HepG2 (cell line): ENCODE data around the gene FAM200B. TPM values are rescaled to one million over a fixed set of nuclear protein-coding genes. Genes with fewer than 3 reads are reported as not detected.
A peak's percentile ranks its signal among the peaks of the same experiment; 100 is the strongest.

ENCODE experiments used
- ATAC-seq: fragments of 200-7000 bp; cut with Tn5 transposase; 3 replicates; pipeline ENCODE4 v1.9.1; 2020; ENCODE audit warnings: mild to moderate bottlenecking, moderate library complexity
- BruUV-seq: library from RNA; stranded (reverse); fragments of 400-500 nt; replicated peaks from 2 replicates; lab custom pipeline; 2021; lab: Mats Ljungman, UMichigan
- CTCF ChIA-PET: fragments of 300-600 bp; formaldehyde crosslinking; extraction: SDS; loops from one replicate; lab custom pipeline; 2021; ENCODE audit warnings: low total read pairs, inconsistent platforms, low intra/inter-chr PET ratio; lab: Yijun Ruan, JAX
- POLR2A ChIA-PET: fragments of 350-600 bp; sonication (Branson Sonifier 250); formaldehyde crosslinking; loops from one replicate; lab custom pipeline; 2020; ENCODE audit warnings: antibody characterized with exemption, inconsistent platforms; lab: Yijun Ruan, JAX
- DNase-seq: peaks from one replicate; pipeline ENCODE4 v3.0.0-alpha.2; 2015; ENCODE audit warnings: low spot score
- FAIRE-seq: peaks from 3 replicates; lab custom pipeline; 2011; peaks lifted over from hg19 to GRCh38; lab: Jason Lieb, UNC
- H2AFZ ChIP-seq: one replicate; pipeline ENCODE4 v1.6.1; 2011; ENCODE audit warnings: low read length, inconsistent platforms
- H3K27ac ChIP-seq: fragments of 300-600 bp; 3 replicates; pipeline ENCODE4 v1.8.0; 2011; ENCODE audit warnings: mixed run types, mild to moderate bottlenecking, mixed read lengths, low read length, inconsistent platforms; ENCODE audit not compliant: insufficient read depth; ENCODE audit errors: extremely low read length
- H3K27me3 ChIP-seq, 2 experiments: fragments of 200-600 bp in 1 of 2; 2 replicates in 1 of 2; 3 replicates in 1 of 2; pipeline versions ENCODE4 v1.6.0 to v1.8.0; 2011; ENCODE audit warnings: low read length in 2 of 2, mild to moderate bottlenecking in 2 of 2, moderate library complexity in 2 of 2, inconsistent platforms in 1 of 2; ENCODE audit not compliant: insufficient read depth in 2 of 2, control insufficient read depth in 1 of 2
- H3K36me3 ChIP-seq, 2 experiments: fragments of 200-600 bp in 1 of 2; replicated peaks in 1 of 2; 2 replicates in 1 of 2; 3 replicates in 1 of 2; pipeline versions ENCODE4 v1.5.1 to v1.8.0; 2011; ENCODE audit warnings: low read length in 2 of 2, inconsistent platforms in 1 of 2; ENCODE audit not compliant: insufficient read depth in 2 of 2, control insufficient read depth in 1 of 2
- H3K4me1 ChIP-seq: 2 replicates; pipeline ENCODE4 v1.5.1; 2012; ENCODE audit warnings: low read length, inconsistent platforms; ENCODE audit not compliant: insufficient read depth
- H3K4me2 ChIP-seq: 2 replicates; pipeline ENCODE4 v1.6.0; 2011; ENCODE audit warnings: low read depth, low read length, inconsistent platforms
- H3K4me3 ChIP-seq, 3 experiments: fragments of 200-600 bp in 1 of 3; sonication (generic), shearing (Covaris generic) in 1 of 3; replicated peaks in 1 of 3; 2 replicates each; pipeline ENCODE4 v1.5.1; 2011 to 2016; ENCODE audit warnings: low read length in 3 of 3, inconsistent platforms in 2 of 3, low read depth in 2 of 3, mild to moderate bottlenecking in 2 of 3, control low read depth in 1 of 3, mixed read lengths in 1 of 3; ENCODE audit not compliant: insufficient read depth in 1 of 3
- H3K79me2 ChIP-seq: one replicate; pipeline ENCODE4 v1.6.1; 2011; ENCODE audit warnings: low read length, inconsistent platforms; ENCODE audit not compliant: insufficient read depth
- H3K9ac ChIP-seq: 2 replicates; pipeline ENCODE4 v1.6.0; 2011; ENCODE audit warnings: mild to moderate bottlenecking, low read depth, low read length, inconsistent platforms; ENCODE audit not compliant: insufficient read depth
- H3K9me3 ChIP-seq: 2 replicates; pipeline ENCODE4 v1.5.1; 2012; ENCODE audit warnings: mild to moderate bottlenecking, low read length
- H4K20me1 ChIP-seq: 2 replicates; pipeline ENCODE4 v1.6.0; 2011; ENCODE audit warnings: inconsistent platforms, mild to moderate bottlenecking, low read length, moderate library complexity; ENCODE audit not compliant: insufficient read depth
- ATF7-NPFF ChIP-seq: sonication (generic); formaldehyde crosslinking; IDR thresholded peaks from 2 replicates; pipeline ENCODE4 v1.8.1; 2023; ENCODE audit warnings: mild to moderate bottlenecking, low read depth, missing genetic modification reagents, moderate library complexity
- CREB1 ChIP-seq, 2 experiments: fragments of 450-650 bp in 1 of 2; IDR thresholded peaks; 2 replicates each; pipeline ENCODE4 v1.6.1; 2016 to 2017; ENCODE audit warnings: control low read depth in 1 of 2, mild to moderate bottlenecking in 1 of 2, missing compliant biosample characterization in 1 of 2, missing genetic modification characterization in 1 of 2
- ELF4 ChIP-seq: sonication (generic); formaldehyde crosslinking; IDR thresholded peaks from 2 replicates; pipeline ENCODE4 v1.5.0; 2020; ENCODE audit warnings: missing genetic modification reagents, mild to moderate bottlenecking, moderate library complexity, borderline replicate concordance
- HNRNPLL ChIP-seq: fragments of 200-400 bp; formaldehyde crosslinking; IDR thresholded peaks from 2 replicates; pipeline ENCODE4 v1.6.1; 2017; ENCODE audit warnings: mild to moderate bottlenecking, low read depth, low read length; ENCODE audit not compliant: poor library complexity, severe bottlenecking
- ISL2 ChIP-seq: sonication (generic); formaldehyde crosslinking; IDR thresholded peaks from 2 replicates; pipeline ENCODE4 v1.5.0; 2020; ENCODE audit warnings: missing genetic modification reagents
- MAFF ChIP-seq: IDR thresholded peaks from 2 replicates; pipeline ENCODE4 v1.6.1; 2011; ENCODE audit warnings: low read depth, low read length, improper control_type of control experiment
- MAX ChIP-seq: IDR thresholded peaks from 2 replicates; pipeline ENCODE4 v1.6.1; 2012; ENCODE audit warnings: inconsistent platforms
- PHF20 ChIP-seq: sonication (generic); formaldehyde crosslinking; IDR thresholded peaks from 2 replicates; pipeline ENCODE4 v1.5.0; 2020; ENCODE audit warnings: mild to moderate bottlenecking, missing genetic modification reagents
- RBFOX2 ChIP-seq: fragments of 200-400 bp; formaldehyde crosslinking; IDR thresholded peaks from 2 replicates; pipeline ENCODE4 v1.6.1; 2017; ENCODE audit warnings: low read depth, mild to moderate bottlenecking, low read length
- RFXAP ChIP-seq: sonication (generic); formaldehyde crosslinking; IDR thresholded peaks from 2 replicates; pipeline ENCODE4 v1.4.0; 2020; ENCODE audit warnings: missing genetic modification reagents, borderline replicate concordance
- SMYD3 ChIP-seq: sonication (generic); formaldehyde crosslinking; IDR thresholded peaks from 2 replicates; pipeline ENCODE4 v1.8.1; 2023; ENCODE audit warnings: mild to moderate bottlenecking, missing genetic modification reagents
- TAF1 ChIP-seq: sonication (generic); formaldehyde crosslinking; IDR thresholded peaks from 2 replicates; pipeline ENCODE4 v1.4.0; 2020; ENCODE audit warnings: missing genetic modification reagents
- ZFX ChIP-seq: sonication (generic); formaldehyde crosslinking; IDR thresholded peaks from 2 replicates; pipeline ENCODE4 v1.4.0; 2020; ENCODE audit warnings: mild to moderate bottlenecking, low read depth, missing genetic modification reagents, moderate library complexity
- ZNF274 ChIP-seq: sonication (generic); formaldehyde crosslinking; IDR thresholded peaks from 2 replicates; pipeline ENCODE4 v1.5.1; 2020; ENCODE audit warnings: mild to moderate bottlenecking, missing genetic modification reagents
- ZNF720 ChIP-seq: sonication (generic); formaldehyde crosslinking; IDR thresholded peaks from 2 replicates; pipeline ENCODE4 v1.4.0; 2020; ENCODE audit warnings: missing genetic modification reagents
- WGBS: methylation state at CpG from one replicate; pipeline ENCODE4 v1.1.6; 2017; ENCODE audit warnings: low lambda C conversion rate; 5-methylcytosine and 5-hydroxymethylcytosine counted together
- in situ Hi-C: cut with HindIII; loops from 2 replicates; pipeline ENCODE4 v1.10.0; 2017; ENCODE audit warnings: low pct_unique_long_range_greater_than_20kb; ENCODE audit not compliant: extremely low pct_ligation_motif_present
- intact Hi-C: fragments of 100-400 bp; cut with micrococcal nuclease; formaldehyde crosslinking; loops from one replicate; pipeline ENCODE4 v1.10.0; 2022; ENCODE audit not compliant: unreplicated experiment
- polyA plus RNA-seq, 8 experiments: library from polyadenylated mRNA; depleted of rRNA in 3 of 8; stranded (reverse) in 7 of 8; unstranded in 1 of 8; fragments of >200 nt; fragmentation: Illumina TruSeq in 4 of 8; extraction: Trizol in 4 of 8; gene quantifications; 2 replicates each; pipeline versions ENCODE4 v1.2.1 to v1.2.3, GENCODE V29; 2011 to 2016; ENCODE audit warnings: low read depth in 4 of 8, missing spikeins in 1 of 8, mixed read lengths in 1 of 8; ENCODE audit not compliant: insufficient read depth in 1 of 8
- total RNA-seq, 5 experiments: library from RNA; depleted of rRNA; stranded (reverse); fragments of >200 nt; fragmentation: Illumina TruSeq; extraction: Trizol; gene quantifications; 2 replicates each; pipeline ENCODE4 v1.2.3, GENCODE V29; 2016; ENCODE audit warnings: low read depth in 1 of 5
- TF ChIP-seq, protein P1 (sequence below): sonication (generic); formaldehyde crosslinking; IDR thresholded peaks from 2 replicates; pipeline ENCODE4 v1.4.0; 2020; ENCODE audit warnings: missing genetic modification reagents

FAM200B gene
- total and polyA plus RNA-seq, 2 of the 13 experiments (the other 11 are each of a cell fraction or from before 2014, with no cell fraction given): 25.6 to 41.8 TPM

GRCh38 chr4:15653864-15654592 is 27.6 kb upstream of the FAM200B start (continued):
- no peak; the same call in 1 of the 2 replicates for TF ChIP-seq RBFOX2
- TF ChIP-seq ELF4 (CRISPR knock-in tag): no peak
- no peak for TF ChIP-seq CREB1 (IDR thresholded peaks at IDR 0.05)
- TF ChIP-seq CREB1 (CRISPR knock-in tag; IDR thresholded peaks at IDR 0.05): 0 out of 2 replicates have a peak, but pooled peaks have one; percentile 4
- peak; percentile 34 for TF ChIP-seq ZFX (CRISPR knock-in tag)
- TF ChIP-seq ISL2 (CRISPR knock-in tag): no peak
- no peak for TF ChIP-seq ZNF720
- TF ChIP-seq SMYD3 (CRISPR knock-in tag): no peak

GRCh38 chr4:15654593-15655222 is 26.9 kb upstream of the FAM200B start:
- no peak overlapping the region for H2AFZ ChIP-seq
- intact Hi-C loops: loop anchor here (1.0 to 10.0 kb wide), 2 partner anchors 27 to 650 kb away; partner anchors contain the start of genes CPEB2 and FAM200B
- peak overlapping the region; percentile 87 for H3K9ac ChIP-seq
- POLR2A ChIA-PET: interaction anchor here (1.0 to 4.8 kb wide), 4 partner anchors 9 to 56 kb away, joined by 3 to 36 read pairs (median 3); partner anchors contain the start of gene FAM200B
- ATAC-seq (peak; percentile 84), DNase-seq (peak; percentile 15), FAIRE-seq (no peak)
- CTCF ChIA-PET: no interaction called here
- peaks cover 48% of the 10 kb centered on the region for H3K79me2 ChIP-seq
- peaks cover 52% of the 10 kb centered on the region for H3K4me1 ChIP-seq
- peaks cover 7% of the 10 kb centered on the region for H4K20me1 ChIP-seq
- H3K27ac ChIP-seq: peak overlapping the region; percentile 85
- in situ Hi-C loops: loop anchor here (5.0 to 25.0 kb wide), 2 partner anchors 177 to 642 kb away; partner anchors contain the start of gene CPEB2
- 0% methylated on average over 7 of the region's 66 CpGs for WGBS
- BruUV-seq: no TSS peak
- no peaks in the 10 kb centered on the region for H3K9me3 ChIP-seq
- no peaks in the 10 kb centered on the region for H3K36me3 ChIP-seq
- H3K27me3 ChIP-seq: no peaks in the 10 kb centered on the region; a peak in 1 of 5 replicates
- H3K4me3 ChIP-seq: peak overlapping the region; percentile 71 to 98 (median 90)
- peak overlapping the region; percentile 83 for H3K4me2 ChIP-seq
- TF ChIP-seq RBFOX2: peak; percentile 38; the same call in 1 of the 2 replicates
- peak; percentile 31 for TF ChIP-seq HNRNPLL
- 0 out of 2 replicates have a peak, but pooled peaks have one; percentile 42 for TF ChIP-seq RFXAP
- no peak; the same call in 1 of the 2 replicates for TF ChIP-seq PHF20 (CRISPR knock-in tag)
- TF ChIP-seq, protein P1, sequence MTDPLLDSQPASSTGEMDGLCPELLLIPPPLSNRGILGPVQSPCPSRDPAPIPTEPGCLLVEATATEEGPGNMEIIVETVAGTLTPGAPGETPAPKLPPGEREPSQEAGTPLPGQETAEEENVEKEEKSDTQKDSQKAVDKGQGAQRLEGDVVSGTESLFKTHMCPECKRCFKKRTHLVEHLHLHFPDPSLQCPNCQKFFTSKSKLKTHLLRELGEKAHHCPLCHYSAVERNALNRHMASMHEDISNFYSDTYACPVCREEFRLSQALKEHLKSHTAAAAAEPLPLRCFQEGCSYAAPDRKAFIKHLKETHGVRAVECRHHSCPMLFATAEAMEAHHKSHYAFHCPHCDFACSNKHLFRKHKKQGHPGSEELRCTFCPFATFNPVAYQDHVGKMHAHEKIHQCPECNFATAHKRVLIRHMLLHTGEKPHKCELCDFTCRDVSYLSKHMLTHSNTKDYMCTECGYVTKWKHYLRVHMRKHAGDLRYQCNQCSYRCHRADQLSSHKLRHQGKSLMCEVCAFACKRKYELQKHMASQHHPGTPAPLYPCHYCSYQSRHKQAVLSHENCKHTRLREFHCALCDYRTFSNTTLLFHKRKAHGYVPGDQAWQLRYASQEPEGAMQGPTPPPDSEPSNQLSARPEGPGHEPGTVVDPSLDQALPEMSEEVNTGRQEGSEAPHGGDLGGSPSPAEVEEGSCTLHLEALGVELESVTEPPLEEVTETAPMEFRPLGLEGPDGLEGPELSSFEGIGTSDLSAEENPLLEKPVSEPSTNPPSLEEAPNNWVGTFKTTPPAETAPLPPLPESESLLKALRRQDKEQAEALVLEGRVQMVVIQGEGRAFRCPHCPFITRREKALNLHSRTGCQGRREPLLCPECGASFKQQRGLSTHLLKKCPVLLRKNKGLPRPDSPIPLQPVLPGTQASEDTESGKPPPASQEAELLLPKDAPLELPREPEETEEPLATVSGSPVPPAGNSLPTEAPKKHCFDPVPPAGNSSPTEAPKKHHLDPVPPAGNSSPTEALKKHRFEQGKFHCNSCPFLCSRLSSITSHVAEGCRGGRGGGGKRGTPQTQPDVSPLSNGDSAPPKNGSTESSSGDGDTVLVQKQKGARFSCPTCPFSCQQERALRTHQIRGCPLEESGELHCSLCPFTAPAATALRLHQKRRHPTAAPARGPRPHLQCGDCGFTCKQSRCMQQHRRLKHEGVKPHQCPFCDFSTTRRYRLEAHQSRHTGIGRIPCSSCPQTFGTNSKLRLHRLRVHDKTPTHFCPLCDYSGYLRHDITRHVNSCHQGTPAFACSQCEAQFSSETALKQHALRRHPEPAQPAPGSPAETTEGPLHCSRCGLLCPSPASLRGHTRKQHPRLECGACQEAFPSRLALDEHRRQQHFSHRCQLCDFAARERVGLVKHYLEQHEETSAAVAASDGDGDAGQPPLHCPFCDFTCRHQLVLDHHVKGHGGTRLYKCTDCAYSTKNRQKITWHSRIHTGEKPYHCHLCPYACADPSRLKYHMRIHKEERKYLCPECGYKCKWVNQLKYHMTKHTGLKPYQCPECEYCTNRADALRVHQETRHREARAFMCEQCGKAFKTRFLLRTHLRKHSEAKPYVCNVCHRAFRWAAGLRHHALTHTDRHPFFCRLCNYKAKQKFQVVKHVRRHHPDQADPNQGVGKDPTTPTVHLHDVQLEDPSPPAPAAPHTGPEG (CRISPR knock-in tag): no peak
- TF ChIP-seq TAF1: peak; percentile 16; the same call in 1 of the 2 replicates
- TF ChIP-seq MAX: peak; percentile 12; the same call in 1 of the 2 replicates
- TF ChIP-seq ATF7-NPFF: peak; percentile 39; the same call in 1 of the 2 replicates
- no peak for TF ChIP-seq ZNF274 (CRISPR knock-in tag)
- TF ChIP-seq MAFF: no peak
